Measurements from ENCODE around the gene CREM. TPM values are rescaled to one million over a fixed set of nuclear protein-coding genes. Genes with fewer than 3 reads are reported as not detected.

CREM gene
- polyA plus RNA-seq, 3 donors from 2014 or later: 51.4 to 84.0 (median 59.1) TPM

GRCh38 chr10:35119378-35119777, 7.3 kb upstream of the CREM start:
- Mint-ChIP-seq H3K9me3 (no peaks in the 10 kb centered on the region), H3K4me1 (peaks cover 6% of the 10 kb centered on the region in 2 donors), H3K36me3 (no peaks in the 10 kb centered on the region), H3K27me3 (ENCODE audit: low read depth in 3 of 3) (peaks cover 3 to 8% (median 6%) of the 10 kb centered on the region in 3 donors), H3K4me3 (no peak overlapping the region), H3K27ac (no peak overlapping the region)
- no peak for DNase-seq

GRCh38 chr10:35124540-35124939, 2.1 kb upstream of the CREM start:
- H3K4me3 Mint-ChIP-seq: peak overlapping the region in 2 of 5 donors; percentile 14 to 47

GRCh38 chr10:35126062-35126529, 550 bp upstream of the CREM start:
- Mint-ChIP-seq H3K36me3 (peaks cover 0 to 3% (median 0%) of the 10 kb centered on the region in 3 donors), H3K4me1 (peaks cover 38 to 39% of the 10 kb centered on the region in 2 donors), H3K27ac (peak overlapping the region; percentile 96 to 100 (median 98)), H3K4me3 (peak overlapping the region; percentile 84 to 93 (median 90)), H3K27me3 (ENCODE audit: low read depth in 3 of 3) (peaks cover 24 to 33% (median 29%) of the 10 kb centered on the region in 3 donors), H3K9me3 (no peaks in the 10 kb centered on the region)
- DNase-seq: no peak

More at GRCh38 chr10:35124540-35124939, 2.1 kb upstream of the CREM start:
- Mint-ChIP-seq H3K27me3 (ENCODE audit: low read depth in 3 of 3) (peaks cover 27 to 33% (median 29%) of the 10 kb centered on the region in 3 donors), H3K9me3 (no peaks in the 10 kb centered on the region), H3K4me1 (peaks cover 33 to 35% of the 10 kb centered on the region in 2 donors), H3K36me3 (peaks cover 0 to 3% (median 0%) of the 10 kb centered on the region in 3 donors), H3K27ac (peak overlapping the region; percentile 49 to 100 (median 98))
- DNase-seq: no peak

GRCh38 chr10:35127289-35127891, 744 bp downstream of the CREM start:
- H3K4me1 Mint-ChIP-seq: peaks cover 50 to 51% of the 10 kb centered on the region in 2 donors
- peak overlapping the region; percentile 98 to 100 (median 98) for H3K27ac Mint-ChIP-seq

GRCh38 chr10:35129185-35129674, 2.6 kb downstream of the CREM start:
- peak overlapping the region; percentile 27 to 93 (median 89) for H3K4me3 Mint-ChIP-seq
- H3K36me3 Mint-ChIP-seq: peaks cover 0 to 3% (median 0%) of the 10 kb centered on the region in 3 donors
- peaks cover 63 to 66% of the 10 kb centered on the region in 2 donors for H3K4me1 Mint-ChIP-seq
- DNase-seq: no peak
- H3K27me3 Mint-ChIP-seq (ENCODE audit: low read depth in 3 of 3): peaks cover 29 to 42% (median 38%) of the 10 kb centered on the region in 3 donors
- H3K9me3 Mint-ChIP-seq: no peaks in the 10 kb centered on the region
- peak overlapping the region; percentile 98 to 100 (median 98) for H3K27ac Mint-ChIP-seq

More at GRCh38 chr10:35127289-35127891, 744 bp downstream of the CREM start:
- H3K4me3 Mint-ChIP-seq: peak overlapping the region; percentile 84 to 93 (median 90)
- H3K27me3 Mint-ChIP-seq (ENCODE audit: low read depth in 3 of 3): peaks cover 29 to 40% (median 35%) of the 10 kb centered on the region in 3 donors
- DNase-seq: no peak
- H3K36me3 Mint-ChIP-seq: peaks cover 0 to 3% (median 0%) of the 10 kb centered on the region in 3 donors
- H3K9me3 Mint-ChIP-seq: no peaks in the 10 kb centered on the region

- peak overlapping the region; percentile 0 to 68 (median 31) for H3K4me3 Mint-ChIP-seq
- H3K9me3 Mint-ChIP-seq: no peaks in the 10 kb centered on the region
- peaks cover 0 to 3% (median 0%) of the 10 kb centered on the region in 3 donors for H3K36me3 Mint-ChIP-seq
- peak overlapping the region; percentile 88 to 100 (median 97) for H3K27ac Mint-ChIP-seq
- H3K27me3 Mint-ChIP-seq (ENCODE audit: low read depth in 3 of 3): peaks cover 29 to 42% (median 38%) of the 10 kb centered on the region in 3 donors
- H3K4me1 Mint-ChIP-seq: peaks cover 60 to 71% of the 10 kb centered on the region in 2 donors
- no peak for DNase-seq
Observed at GRCh38 chr10:35130663-35131062, 4.0 kb downstream of the CREM start.

- peak overlapping the region; percentile 44 to 86 (median 83) for H3K4me3 Mint-ChIP-seq
- H3K27me3 Mint-ChIP-seq (ENCODE audit: low read depth in 3 of 3): peaks cover 15 to 26% (median 22%) of the 10 kb centered on the region in 3 donors
- H3K27ac Mint-ChIP-seq: peak overlapping the region; percentile 96 to 100 (median 98)
- peaks cover 61 to 74% of the 10 kb centered on the region in 2 donors for H3K4me1 Mint-ChIP-seq
- H3K36me3 Mint-ChIP-seq: peaks cover 0 to 3% (median 0%) of the 10 kb centered on the region in 3 donors
- no peaks in the 10 kb centered on the region for H3K9me3 Mint-ChIP-seq
- no peak for DNase-seq
Observed at GRCh38 chr10:35132727-35133126, 6.1 kb downstream of the CREM start.

GRCh38 chr10:35133586-35133985, 6.9 kb downstream of the CREM start:
- Mint-ChIP-seq H3K9me3 (no peaks in the 10 kb centered on the region), H3K27ac (peak overlapping the region; percentile 96 to 100 (median 98)), H3K4me3 (peak overlapping the region in 1 of 5 donors; percentile 86), H3K4me1 (peaks cover 55 to 65% of the 10 kb centered on the region in 2 donors), H3K27me3 (ENCODE audit: low read depth in 3 of 3) (peaks cover 7 to 17% (median 14%) of the 10 kb centered on the region in 3 donors), H3K36me3 (no peaks in the 10 kb centered on the region)
- no peak for DNase-seq

- H3K36me3 Mint-ChIP-seq: no peaks in the 10 kb centered on the region
- H3K9me3 Mint-ChIP-seq: no peaks in the 10 kb centered on the region
- H3K27ac Mint-ChIP-seq: peak overlapping the region; percentile 73 to 93 (median 86)
- H3K4me1 Mint-ChIP-seq: peaks cover 39 to 46% of the 10 kb centered on the region in 2 donors
- H3K4me3 Mint-ChIP-seq: peak overlapping the region; percentile 34 to 79 (median 49)
- peaks cover 5 to 9% (median 8%) of the 10 kb centered on the region in 3 donors for H3K27me3 Mint-ChIP-seq (ENCODE audit: low read depth in 3 of 3)
- DNase-seq: peak in 2 of 3 donors; percentile 21 to 28
Observed at GRCh38 chr10:35135861-35136260, 9.2 kb downstream of the CREM start.

GRCh38 chr10:35136263-35136815, 9.7 kb downstream of the CREM start:
- Mint-ChIP-seq H3K36me3 (no peaks in the 10 kb centered on the region), H3K27ac (peak overlapping the region; percentile 73 to 93 (median 86)), H3K27me3 (ENCODE audit: low read depth in 3 of 3) (peaks cover 5 to 9% (median 8%) of the 10 kb centered on the region in 3 donors), H3K9me3 (no peaks in the 10 kb centered on the region), H3K4me3 (peak overlapping the region in 4 of 5 donors; percentile 34 to 79 (median 47)), H3K4me1 (peaks cover 36 to 42% of the 10 kb centered on the region in 2 donors)
- no peak for DNase-seq

- peaks cover 0 to 3% (median 0%) of the 10 kb centered on the region in 3 donors for H3K36me3 Mint-ChIP-seq
- H3K4me3 Mint-ChIP-seq: no peak overlapping the region
- no peaks in the 10 kb centered on the region for H3K9me3 Mint-ChIP-seq
- DNase-seq: no peak
- H3K4me1 Mint-ChIP-seq: peaks cover 15 to 25% of the 10 kb centered on the region in 2 donors
- no peak overlapping the region for H3K27ac Mint-ChIP-seq
- peaks cover 0 to 2% (median 0%) of the 10 kb centered on the region in 3 donors for H3K27me3 Mint-ChIP-seq (ENCODE audit: low read depth in 3 of 3)
Observed at GRCh38 chr10:35140126-35140525, 13.5 kb downstream of the CREM start.

- Mint-ChIP-seq H3K36me3 (peaks cover 0 to 3% (median 0%) of the 10 kb centered on the region in 3 donors), H3K9me3 (no peaks in the 10 kb centered on the region), H3K4me3 (no peak overlapping the region), H3K27ac (no peak overlapping the region), H3K4me1 (peaks cover 10 to 19% of the 10 kb centered on the region in 2 donors), H3K27me3 (ENCODE audit: low read depth in 3 of 3) (peaks cover 0 to 2% (median 0%) of the 10 kb centered on the region in 3 donors)
- DNase-seq: no peak
Observed at GRCh38 chr10:35140727-35141126, 14.1 kb downstream of the CREM start.

- peak overlapping the region; percentile 93 to 99 (median 96) for H3K27ac Mint-ChIP-seq
- H3K9me3 Mint-ChIP-seq: no peaks in the 10 kb centered on the region
- H3K4me3 Mint-ChIP-seq: peak overlapping the region in 4 of 5 donors; percentile 50 to 72 (median 58)
- no peak for DNase-seq
- peaks cover 0 to 12% (median 10%) of the 10 kb centered on the region in 3 donors for H3K36me3 Mint-ChIP-seq
- peaks cover 23 to 29% of the 10 kb centered on the region in 2 donors for H3K4me1 Mint-ChIP-seq
- H3K27me3 Mint-ChIP-seq (ENCODE audit: low read depth in 3 of 3): peaks cover 3 to 8% (median 4%) of the 10 kb centered on the region in 3 donors
Observed at GRCh38 chr10:35150308-35150707, 23.7 kb downstream of the CREM start.

Data from immature natural killer cell (primary cell).